Measurements from ENCODE around the gene CLN5. TPM values are rescaled to one million over a fixed set of nuclear protein-coding genes. Genes with fewer than 3 reads are reported as not detected.
"Not testable (repeated sequence)": the region's sequence is repeated elsewhere in the genome, so short reads cannot be mapped to it uniquely, and the experiment has no call there.

Gene CLN5
- total RNA-seq, 1 experiment from 2014 or later: 20.1 TPM

GRCh38 chr13:76955661-76956060, 36.2 kb upstream of the CLN5 start:
- ChIA-PET POLR2A (no interaction called here), CTCF (no interaction called here)
- DNase-seq: no peak
- H3K4me3 ChIP-seq (ENCODE audit: low read depth, low read length): no peak overlapping the region
- H3K4me3 Mint-ChIP-seq (ENCODE audit: unreplicated experiment): no peak overlapping the region
- no peak for TF ChIP-seq CTCF (IDR thresholded peaks at IDR 0.05; ENCODE audit: insufficient read depth in 1 of 2, low read depth in 1 of 2, low read length in 1 of 2, severe bottlenecking in 1 of 2, unreplicated experiment in 1 of 2)
- no peaks in the 10 kb centered on the region for H3K36me3 ChIP-seq (ENCODE audit: control insufficient read depth, insufficient read depth, low read length)
- H3K9me3 ChIP-seq: peaks cover 16% of the 10 kb centered on the region
- H3K27ac Mint-ChIP-seq (ENCODE audit: unreplicated experiment): no peak overlapping the region
- H3K4me1 ChIP-seq: no peaks in the 10 kb centered on the region
- H3K27me3 Mint-ChIP-seq (ENCODE audit: insufficient read depth, unreplicated experiment): peaks cover 3% of the 10 kb centered on the region
- no peaks in the 10 kb centered on the region for H3K27me3 ChIP-seq (replicated peaks; ENCODE audit: control insufficient read depth, insufficient read depth, low read length)
- no peaks in the 10 kb centered on the region for H3K4me1 Mint-ChIP-seq (ENCODE audit: low read depth, unreplicated experiment)
- peaks cover 18% of the 10 kb centered on the region for H3K9me3 Mint-ChIP-seq (ENCODE audit: unreplicated experiment)
- no TSS peak for BruUV-seq (replicated peaks)
- intact Hi-C loops (cut with micrococcal nuclease; ENCODE audit: unreplicated experiment): no loop called here
- no peaks in the 10 kb centered on the region for H3K36me3 Mint-ChIP-seq (ENCODE audit: insufficient read depth, unreplicated experiment)

GRCh38 chr13:76958841-76959432, 32.9 kb upstream of the CLN5 start:
- Mint-ChIP-seq H3K27ac (ENCODE audit: unreplicated experiment) (no peak overlapping the region), H3K4me1 (ENCODE audit: low read depth, unreplicated experiment) (no peaks in the 10 kb centered on the region), H3K36me3 (ENCODE audit: insufficient read depth, unreplicated experiment) (no peaks in the 10 kb centered on the region), H3K9me3 (ENCODE audit: unreplicated experiment) (peaks cover 26% of the 10 kb centered on the region), H3K4me3 (ENCODE audit: unreplicated experiment) (no peak overlapping the region), H3K27me3 (ENCODE audit: insufficient read depth, unreplicated experiment) (no peaks in the 10 kb centered on the region)
- H3K36me3 ChIP-seq (ENCODE audit: control insufficient read depth, insufficient read depth, low read length): no peaks in the 10 kb centered on the region
- ChIA-PET POLR2A (no interaction called here), CTCF (no interaction called here)
- no peaks in the 10 kb centered on the region for H3K27me3 ChIP-seq (replicated peaks; ENCODE audit: control insufficient read depth, insufficient read depth, low read length)
- H3K9me3 ChIP-seq: peaks cover 24% of the 10 kb centered on the region
- TF ChIP-seq CTCF (IDR thresholded peaks at IDR 0.05; ENCODE audit: insufficient read depth in 1 of 2, low read depth in 1 of 2, low read length in 1 of 2, severe bottlenecking in 1 of 2, unreplicated experiment in 1 of 2): no peak
- H3K4me1 ChIP-seq: no peaks in the 10 kb centered on the region
- intact Hi-C loops (cut with micrococcal nuclease; ENCODE audit: unreplicated experiment): no loop called here
- no peak overlapping the region for H3K4me3 ChIP-seq (ENCODE audit: low read depth, low read length)
- BruUV-seq (replicated peaks): no TSS peak
- DNase-seq: no peak

- peaks cover 26% of the 10 kb centered on the region for H3K9me3 Mint-ChIP-seq (ENCODE audit: unreplicated experiment)
- H3K36me3 ChIP-seq (ENCODE audit: control insufficient read depth, insufficient read depth, low read length); DNase-seq; H3K27me3 Mint-ChIP-seq (ENCODE audit: insufficient read depth, unreplicated experiment); H3K27ac Mint-ChIP-seq (ENCODE audit: unreplicated experiment); H3K36me3 Mint-ChIP-seq (ENCODE audit: insufficient read depth, unreplicated experiment); H3K4me3 ChIP-seq (ENCODE audit: low read depth, low read length); H3K4me1 ChIP-seq; POLR2A ChIA-PET; CTCF ChIA-PET; H3K27me3 ChIP-seq (replicated peaks; ENCODE audit: control insufficient read depth, insufficient read depth, low read length); H3K4me3 Mint-ChIP-seq (ENCODE audit: unreplicated experiment); BruUV-seq (replicated peaks); H3K4me1 Mint-ChIP-seq (ENCODE audit: low read depth, unreplicated experiment); intact Hi-C loops (cut with micrococcal nuclease; ENCODE audit: unreplicated experiment): not testable (repeated sequence)
- peaks cover 24% of the 10 kb centered on the region for H3K9me3 ChIP-seq
Measured at GRCh38 chr13:76959734-76960133, 32.1 kb upstream of the CLN5 start.
